Mucosa of gallbladder (tissue), 1 donor: ENCODE data around the gene TTC28. TPM values are rescaled to one million over a fixed set of nuclear protein-coding genes. Genes with fewer than 3 reads are reported as not detected.
"Not testable (repeated sequence)": the region's sequence is repeated elsewhere in the genome, so short reads cannot be mapped to it uniquely, and the experiment has no call there.

ENCODE experiments used
- DNase-seq: peaks from one replicate; pipeline ENCODE4 v3.0.0-alpha.2; 2020; ENCODE audit warnings: low spot score
- total RNA-seq: library from RNA; stranded (reverse); gene quantifications from one replicate; pipeline ENCODE4 v1.2.1, GENCODE V29; 2021
- donor health status: DM: no; HTN: no; CAD: no.

TTC28 gene
- total RNA-seq, 1 donor from 2014 or later: 32.7 TPM

GRCh38 chr22:28230671-28231070 lies 449.0 kb downstream of the TTC28 start:
- DNase-seq: no peak

DNA sequence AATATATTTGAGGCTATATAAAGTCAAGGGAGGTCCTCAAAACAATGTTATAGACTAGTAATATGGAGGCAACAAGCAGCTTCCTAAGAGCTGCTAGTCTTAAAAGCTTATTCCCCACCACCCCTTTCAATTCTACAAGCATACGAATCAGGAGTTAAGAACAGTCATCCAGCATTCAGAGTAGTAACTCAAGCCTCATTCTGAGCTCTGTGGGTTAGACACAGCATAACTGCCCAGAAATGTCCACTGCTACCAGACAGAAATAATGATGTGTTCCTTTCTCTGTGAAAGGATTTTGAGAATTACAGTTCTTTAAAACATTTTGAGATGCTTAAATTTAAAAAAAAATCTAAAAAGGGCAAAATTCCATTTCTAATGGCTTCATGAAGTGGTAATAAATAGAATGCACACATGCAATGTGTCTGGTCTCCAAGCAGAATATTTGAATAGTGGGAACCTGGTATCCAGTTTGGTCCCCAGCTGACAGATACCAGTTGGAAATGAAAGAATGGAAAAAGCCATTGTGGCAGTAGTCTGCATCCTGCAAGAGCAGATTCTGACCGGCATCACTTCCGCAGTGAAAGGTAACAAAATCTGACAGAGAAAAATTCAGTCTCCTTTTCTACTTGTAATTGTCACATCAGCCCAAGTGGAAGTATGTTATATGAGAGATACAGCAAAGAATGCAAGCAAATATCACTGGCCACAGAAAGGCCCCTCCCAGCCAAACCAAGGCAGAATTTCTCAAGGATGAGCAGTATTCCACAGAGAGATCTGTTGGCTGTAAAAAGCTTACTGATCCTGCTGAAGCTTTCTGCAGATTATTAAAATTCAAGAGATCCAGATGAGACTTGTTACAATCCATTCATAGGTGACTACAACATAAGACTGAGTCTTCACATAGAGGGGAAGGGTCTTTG lies 449.8 kb downstream of the TTC28 start:
- DNase-seq: no peak

DNA sequence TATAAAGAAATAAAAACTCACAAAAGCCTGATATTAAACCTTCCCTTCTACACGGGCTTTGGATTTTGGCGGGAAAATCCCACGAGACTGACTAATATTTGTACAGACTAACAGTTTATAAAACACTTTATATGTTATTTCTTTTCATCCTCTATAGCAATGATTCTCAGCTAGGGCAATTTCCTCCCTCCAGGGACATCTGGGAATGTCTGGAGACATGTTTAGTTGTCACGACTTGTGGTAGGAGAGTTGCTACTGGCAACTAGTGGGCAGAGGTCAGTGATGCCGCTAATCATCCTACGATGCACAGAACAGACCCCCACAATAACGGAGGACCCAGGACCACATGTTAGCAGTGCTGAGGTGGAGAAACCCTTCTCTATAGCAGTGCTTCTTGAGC lies 455.8 kb downstream of the TTC28 start:
- DNase-seq: no peak

- DNase-seq: no peak
Measured at GRCh38 chr22:28222976-28223745, 456.5 kb downstream of the TTC28 start.

DNA sequence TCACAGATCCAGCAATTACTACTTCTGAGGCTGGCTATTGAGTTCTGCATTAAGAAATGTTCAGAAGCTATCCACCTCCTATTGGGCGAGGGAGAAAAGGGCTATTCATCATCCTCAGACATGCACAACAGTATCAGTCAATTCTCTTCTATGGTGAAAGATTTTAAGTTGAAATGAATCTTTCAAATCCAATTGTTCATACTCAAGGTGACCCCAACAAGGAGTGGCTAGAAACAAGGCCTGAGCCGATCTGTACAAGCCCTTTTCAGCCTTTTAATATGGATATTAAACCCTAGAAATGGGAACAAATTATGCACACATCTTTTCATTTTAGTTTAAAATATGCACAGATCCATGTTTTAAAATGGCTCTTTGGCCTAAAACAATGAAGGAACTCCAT lies 457.1 kb downstream of the TTC28 start:
- no peak for DNase-seq

GRCh38 chr22:28222052-28222451 lies 457.6 kb downstream of the TTC28 start:
- DNase-seq: no peak

GRCh38 chr22:28220626-28221363 lies 458.8 kb downstream of the TTC28 start:
- no peak for DNase-seq

DNA sequence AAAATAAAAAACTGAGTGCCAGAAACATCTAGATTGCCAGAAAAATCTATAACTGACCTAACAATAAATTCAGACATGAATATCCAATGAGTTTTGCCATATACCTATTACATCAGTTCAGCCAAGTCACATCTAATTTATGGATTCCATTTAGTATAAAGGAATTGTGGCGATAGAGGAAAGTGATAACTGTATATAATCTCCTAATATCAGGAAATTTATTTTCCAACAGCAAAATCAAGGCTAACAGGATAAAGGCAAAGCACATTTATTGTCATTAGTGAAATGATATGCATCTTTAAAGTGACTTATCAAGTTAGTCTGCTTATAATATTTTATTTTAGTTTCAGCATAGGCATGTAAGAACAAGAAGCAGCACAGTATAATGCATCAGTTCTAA lies 462.4 kb downstream of the TTC28 start:
- no peak for DNase-seq

GRCh38 chr22:28214750-28215149 lies 464.9 kb downstream of the TTC28 start:
- DNase-seq: not testable (repeated sequence)

DNA sequence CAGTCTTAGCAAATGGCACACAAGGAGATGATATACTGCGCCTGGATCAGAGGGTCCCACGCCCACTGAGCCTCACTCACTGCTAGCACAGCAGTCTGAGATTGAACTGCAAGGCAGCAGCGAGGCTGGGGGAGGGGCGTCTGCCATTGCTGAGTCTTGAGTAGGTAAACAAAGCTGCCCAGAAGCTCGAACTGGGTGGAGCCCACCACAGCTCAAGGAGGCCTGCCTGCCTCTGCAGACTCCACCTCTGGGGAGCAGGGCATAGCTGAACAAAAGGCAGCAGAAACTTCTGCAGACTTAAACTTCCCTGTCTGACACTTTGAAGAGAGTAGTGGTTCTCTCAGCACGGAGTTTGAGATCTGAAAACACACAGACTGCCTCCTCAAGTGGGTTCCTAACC lies 470.2 kb downstream of the TTC28 start:
- not testable (repeated sequence) for DNase-seq

DNA sequence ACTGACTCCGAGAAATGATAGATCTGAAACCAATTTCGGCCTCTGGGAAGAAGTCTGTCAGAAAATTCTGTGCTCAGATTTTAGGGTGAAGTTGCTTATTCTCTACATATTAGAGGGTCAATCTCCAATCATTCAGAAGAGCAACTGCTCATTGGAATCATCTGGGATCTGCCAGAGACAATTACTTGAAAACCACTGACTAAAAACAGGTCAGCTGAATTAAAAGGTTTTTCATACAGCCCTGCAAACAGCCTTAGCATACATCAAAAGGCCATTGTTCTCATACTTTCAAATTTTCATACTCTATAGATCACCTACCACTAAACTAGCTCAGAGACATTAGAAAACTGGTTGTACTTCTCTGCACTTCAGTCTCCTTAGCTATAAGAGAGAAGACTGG lies 470.9 kb downstream of the TTC28 start:
- DNase-seq: no peak

DNA sequence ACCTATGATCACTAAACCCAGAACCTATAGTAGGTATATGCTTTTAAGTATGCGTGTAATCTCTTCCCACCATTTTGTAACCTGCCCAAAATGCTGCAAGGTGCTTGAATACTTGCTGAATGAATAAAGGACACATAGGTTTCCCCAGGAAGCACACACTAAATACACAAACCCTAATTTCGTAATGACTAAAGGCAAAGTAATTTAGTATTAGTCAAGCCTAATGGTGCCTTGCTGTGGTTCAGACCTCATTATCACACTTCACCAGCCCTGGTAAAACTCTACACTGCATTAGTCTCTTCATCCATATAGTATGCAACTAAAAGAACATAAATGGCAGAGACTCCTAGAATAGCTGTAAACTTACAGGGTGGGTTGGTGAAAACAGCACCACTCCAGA lies 471.6 kb downstream of the TTC28 start:
- no peak for DNase-seq

DNA sequence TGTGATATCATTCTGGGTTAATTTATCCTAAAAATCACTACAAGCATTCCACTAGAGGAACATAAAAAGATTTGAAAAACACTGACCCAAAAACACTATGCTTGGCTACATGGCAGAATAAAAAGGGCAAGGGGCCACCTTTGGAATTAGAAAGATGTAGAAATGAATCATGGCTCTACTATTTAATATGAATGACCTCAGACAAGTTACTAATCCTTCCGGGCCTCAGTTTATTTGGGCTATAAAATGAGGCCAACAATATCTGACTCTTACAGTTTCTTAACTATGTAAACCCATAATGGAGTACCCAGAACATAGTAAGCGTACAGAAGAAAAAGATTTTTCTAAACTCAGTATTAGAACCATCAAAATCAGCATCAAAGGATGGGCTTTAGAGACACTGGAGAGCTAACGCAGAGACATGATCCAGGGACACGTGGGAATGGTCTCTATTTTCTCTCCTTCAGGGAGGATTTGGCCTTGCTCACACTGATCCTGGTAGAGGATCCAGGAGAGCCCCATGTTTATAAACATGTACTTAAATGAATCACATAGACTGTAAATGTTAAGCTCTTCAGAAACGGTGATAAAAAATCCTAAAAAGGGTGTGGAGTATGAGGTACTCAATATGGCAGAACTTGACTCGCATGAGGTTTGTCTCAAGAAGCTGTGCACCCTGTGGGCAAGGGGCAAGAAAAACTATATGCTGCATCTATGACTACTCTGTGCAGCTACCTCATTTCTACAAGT lies 472.2 kb downstream of the TTC28 start:
- no peak for DNase-seq

- no peak for DNase-seq
Measured at GRCh38 chr22:28205926-28206325, 473.7 kb downstream of the TTC28 start.

- DNase-seq: no peak
Measured at GRCh38 chr22:28204382-28204781, 475.3 kb downstream of the TTC28 start.

GRCh38 chr22:28203286-28203685 lies 476.4 kb downstream of the TTC28 start:
- DNase-seq: no peak

GRCh38 chr22:28198692-28199091 lies 480.9 kb downstream of the TTC28 start:
- no peak for DNase-seq

- not testable (repeated sequence) for DNase-seq
Measured at GRCh38 chr22:28191571-28191970, 488.1 kb downstream of the TTC28 start.

DNA sequence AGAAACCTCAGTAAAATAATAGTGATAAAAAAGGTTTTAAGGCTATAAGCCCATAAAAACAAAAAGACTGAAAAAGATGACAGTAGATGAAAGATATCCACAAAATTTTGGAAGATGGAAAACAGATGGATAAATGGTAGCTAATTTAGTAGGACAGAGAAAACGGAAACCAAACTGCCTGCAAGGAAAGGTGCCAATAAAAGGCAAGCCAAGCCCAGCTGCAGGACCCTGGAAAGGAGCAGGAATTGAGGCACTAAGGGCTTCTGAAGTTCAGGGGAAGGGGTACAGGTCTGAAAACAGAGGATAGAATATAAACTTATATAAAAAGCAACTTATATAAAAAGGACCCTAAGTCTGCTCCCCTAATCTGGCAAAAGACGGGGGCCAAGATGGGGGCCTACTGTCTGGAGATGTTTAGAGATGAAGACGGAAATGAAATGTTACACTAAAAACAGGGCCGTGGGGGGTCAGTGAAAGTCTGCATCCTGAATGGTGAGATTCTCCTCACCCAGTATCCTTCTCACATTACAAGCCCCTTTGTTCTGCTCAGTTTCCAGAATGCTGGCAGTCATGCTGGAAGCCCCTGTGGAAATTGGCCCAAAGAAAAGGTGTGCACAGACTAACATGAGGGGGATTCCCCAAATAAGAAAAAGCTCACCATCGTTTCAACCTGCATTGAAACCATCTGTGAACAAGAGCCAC lies 491.3 kb downstream of the TTC28 start:
- DNase-seq: no peak

DNA sequence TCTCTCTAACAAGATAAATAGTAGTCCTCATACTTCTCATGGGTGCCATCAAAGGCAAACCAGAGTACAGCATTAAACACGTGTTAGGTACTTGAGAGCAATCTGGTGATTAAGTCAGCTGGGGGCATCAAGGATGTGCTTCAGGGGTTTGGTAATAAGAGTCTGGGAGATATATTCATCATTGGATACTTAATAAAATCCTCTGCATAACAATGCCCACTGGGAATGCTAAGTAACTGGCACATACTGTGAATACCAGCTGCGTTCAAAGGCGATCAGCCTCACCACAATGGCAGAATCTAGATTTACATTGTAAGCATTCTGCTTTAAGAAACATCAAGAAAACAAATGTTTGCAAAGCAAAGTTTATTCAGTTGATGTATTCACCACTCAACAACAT lies 492.0 kb downstream of the TTC28 start:
- DNase-seq: no peak

DNA sequence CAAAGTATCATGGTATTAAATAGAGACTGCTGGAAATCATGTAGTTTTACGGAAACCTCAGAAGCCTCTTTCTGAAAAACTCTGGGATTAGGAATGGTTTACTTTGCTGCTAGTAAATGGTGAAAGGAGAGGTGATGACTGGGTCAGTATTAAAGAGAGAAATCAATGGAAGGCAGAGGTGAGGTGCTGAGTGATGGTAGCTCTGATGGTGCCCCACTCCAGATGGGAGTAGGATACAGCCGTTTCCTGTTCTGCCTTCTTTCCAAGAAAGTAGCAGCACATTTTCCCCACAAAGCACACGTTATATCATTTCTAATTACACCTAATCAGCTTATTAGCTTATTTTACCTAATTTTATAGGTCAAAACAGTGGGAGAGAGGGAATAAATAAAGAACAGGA lies 493.0 kb downstream of the TTC28 start:
- no peak for DNase-seq
